H1 (cell line): Measurements from ENCODE around the gene PLEKHG4. TPM values are rescaled to one million over a fixed set of nuclear protein-coding genes. Genes with fewer than 3 reads are reported as not detected.

ENCODE experiments used
- CTCF ChIA-PET: fragments of 300-600 bp; sonication (Branson Sonifier 250); formaldehyde crosslinking; loops from one replicate; lab custom pipeline; 2021; ENCODE audit not compliant: partially characterized antibody; lab: Charles Lee
- POLR2A ChIA-PET: fragments of 300-600 bp; sonication (Branson Sonifier 250); formaldehyde crosslinking; loops from one replicate; lab custom pipeline; 2021; ENCODE audit warnings: inconsistent platforms; ENCODE audit not compliant: partially characterized antibody; lab: Charles Lee
- DNase-seq, 2 experiments: peaks; one replicate each; pipeline versions ENCODE4 v3.0.0 to v3.0.0-alpha.2; 2010 to 2022; ENCODE audit warnings: low spot score in 2 of 2, low read depth in 1 of 2, mixed read lengths in 1 of 2
- FAIRE-seq: peaks from 2 replicates; lab custom pipeline; 2011; peaks lifted over from hg19 to GRCh38; lab: Jason Lieb, UNC
- H2AFZ ChIP-seq: 2 replicates; pipeline ENCODE4 v1.8.1; 2012; ENCODE audit warnings: low read length, inconsistent platforms
- H2AK5ac ChIP-seq: 2 replicates; pipeline ENCODE4 v1.6.1; 2013; ENCODE audit warnings: low read depth, low read length
- H2BK120ac ChIP-seq: replicated peaks from 2 replicates; pipeline ENCODE3; 2013; ENCODE audit warnings: low read depth, low read length, inconsistent platforms
- H2BK12ac ChIP-seq: 2 replicates; pipeline ENCODE4 v1.6.1; 2013; ENCODE audit warnings: low read depth, low read length
- H2BK15ac ChIP-seq: 2 replicates; pipeline ENCODE4 v1.6.1; 2013; ENCODE audit warnings: low read length
- H2BK20ac ChIP-seq: 2 replicates; pipeline ENCODE4 v1.6.1; 2013; ENCODE audit warnings: low read length
- H2BK5ac ChIP-seq: 2 replicates; pipeline ENCODE4 v1.6.1; 2013; ENCODE audit warnings: low read depth, low read length
- H3K14ac ChIP-seq: 2 replicates; pipeline ENCODE4 v1.6.1; 2013; ENCODE audit warnings: inconsistent platforms; ENCODE audit not compliant: insufficient read length
- H3K18ac ChIP-seq: 2 replicates; pipeline ENCODE4 v1.6.1; 2013; ENCODE audit warnings: low read length; ENCODE audit errors: extremely low read depth
- H3K23ac ChIP-seq: 2 replicates; pipeline ENCODE4 v1.6.1; 2013; ENCODE audit warnings: inconsistent platforms; ENCODE audit not compliant: insufficient read length
- H3K23me2 ChIP-seq: 2 replicates; pipeline ENCODE4 v1.6.1; 2013; ENCODE audit warnings: low read depth, low read length
- H3K27ac ChIP-seq: 2 replicates; pipeline ENCODE4 v1.6.1; 2011; ENCODE audit warnings: low read depth, low read length, inconsistent platforms
- H3K27me3 ChIP-seq, 4 experiments: replicated peaks in 1 of 4; 1 replicate in 1 of 4; 2 replicates in 3 of 4; pipeline versions ENCODE4 v1.6.1 to v1.8.1; 2011 to 2013; ENCODE audit warnings: low read length in 3 of 4, mild to moderate bottlenecking in 3 of 4, inconsistent platforms in 2 of 4, mixed read lengths in 2 of 4, moderate library complexity in 1 of 4; ENCODE audit not compliant: control insufficient read depth in 3 of 4, insufficient read depth in 3 of 4; ENCODE audit errors: extremely low read depth in 1 of 4
- H3K36me3 ChIP-seq, 4 experiments: 2 replicates each; pipeline versions ENCODE4 v1.6.1 to v1.8.1; 2011 to 2013; ENCODE audit warnings: mild to moderate bottlenecking in 4 of 4, low read length in 3 of 4, moderate library complexity in 2 of 4, control low read depth in 1 of 4, inconsistent platforms in 1 of 4; ENCODE audit not compliant: insufficient read depth in 4 of 4, control insufficient read depth in 2 of 4
- H3K4ac ChIP-seq: replicated peaks from 2 replicates; pipeline ENCODE3; 2013; ENCODE audit warnings: low read length, low read depth, mixed read lengths, inconsistent platforms; ENCODE audit not compliant: insufficient read length
- H3K4me1 ChIP-seq, 4 experiments: replicated peaks in 1 of 4; 1 replicate in 1 of 4; 2 replicates in 3 of 4; pipeline versions ENCODE4 v1.6.1 to v1.8.1; 2011 to 2013; ENCODE audit warnings: low read length in 3 of 4, inconsistent platforms in 2 of 4, mixed read lengths in 1 of 4; ENCODE audit not compliant: insufficient read depth in 4 of 4, control insufficient read depth in 3 of 4
- H3K4me2 ChIP-seq, 2 experiments: 2 replicates each; pipeline versions ENCODE4 v1.6.1 to v1.8.1; 2011 to 2013; ENCODE audit warnings: low read depth in 2 of 2, low read length in 2 of 2, control low read depth in 1 of 2, inconsistent platforms in 1 of 2, mild to moderate bottlenecking in 1 of 2; ENCODE audit not compliant: insufficient read depth in 1 of 2
- H3K4me3 ChIP-seq, 4 experiments: fragments of 200-600, 300-600 bp in 1 of 4; sonication (generic), shearing (Covaris generic), sonication (Bioruptor Twin) in 1 of 4; 2 replicates each; pipeline versions ENCODE4 v1.5.1 to v1.8.1; 2011 to 2016; ENCODE audit warnings: low read length in 4 of 4, low read depth in 3 of 4, control low read depth in 2 of 4, inconsistent platforms in 2 of 4, mild to moderate bottlenecking in 2 of 4, mixed read lengths in 1 of 4, moderate library complexity in 1 of 4; ENCODE audit not compliant: insufficient read depth in 2 of 4; ENCODE audit errors: extremely low read depth in 1 of 4
- H3K56ac ChIP-seq: replicated peaks from 2 replicates; pipeline ENCODE3; 2013; ENCODE audit warnings: low read depth, mild to moderate bottlenecking, mixed read lengths, low read length, inconsistent platforms; ENCODE audit not compliant: insufficient read length
- H3K79me1 ChIP-seq: 2 replicates; pipeline ENCODE4 v1.6.1; 2013; ENCODE audit warnings: low read depth, low read length, control low read depth
- H3K79me2 ChIP-seq, 2 experiments: 2 replicates each; pipeline versions ENCODE4 v1.6.1 to v1.8.1; 2012 to 2013; ENCODE audit warnings: low read length in 2 of 2, mild to moderate bottlenecking in 2 of 2, inconsistent platforms in 1 of 2; ENCODE audit not compliant: insufficient read depth in 2 of 2, control insufficient read depth in 1 of 2
- H3K9ac ChIP-seq, 4 experiments: replicated peaks in 1 of 4; 1 replicate in 1 of 4; 2 replicates in 3 of 4; pipeline versions ENCODE4 v1.6.1 to v1.8.1; 2011 to 2013; ENCODE audit warnings: low read depth in 3 of 4, low read length in 3 of 4, control low read depth in 2 of 4, mild to moderate bottlenecking in 2 of 4, moderate library complexity in 2 of 4, inconsistent platforms in 1 of 4; ENCODE audit errors: extremely low read depth in 1 of 4
- H3K9me3 ChIP-seq, 2 experiments: 2 replicates each; pipeline versions ENCODE4 v1.6.1 to v1.8.1; 2012 to 2013; ENCODE audit warnings: mild to moderate bottlenecking in 2 of 2, moderate library complexity in 2 of 2, control low read depth in 1 of 2, inconsistent platforms in 1 of 2, low read depth in 1 of 2, low read length in 1 of 2, mixed read lengths in 1 of 2; ENCODE audit not compliant: insufficient read depth in 2 of 2
- H4K20me1 ChIP-seq, 2 experiments: replicated peaks in 1 of 2; 2 replicates each; pipeline versions ENCODE3 to v1.8.1; 2011 to 2013; ENCODE audit warnings: inconsistent platforms in 2 of 2, low read length in 2 of 2, mild to moderate bottlenecking in 1 of 2; ENCODE audit not compliant: insufficient read depth in 2 of 2, control insufficient read depth in 1 of 2
- H4K5ac ChIP-seq: 2 replicates; pipeline ENCODE4 v1.6.1; 2013; ENCODE audit warnings: low read length, low read depth, mixed read lengths, inconsistent platforms; ENCODE audit not compliant: insufficient read length
- H4K8ac ChIP-seq: 2 replicates; pipeline ENCODE4 v1.8.0; 2013; ENCODE audit warnings: mild to moderate bottlenecking, moderate library complexity, low read length, inconsistent platforms; ENCODE audit not compliant: insufficient read depth; ENCODE audit errors: extremely low read depth
- H4K91ac ChIP-seq: replicated peaks from 2 replicates; pipeline ENCODE3; 2013; ENCODE audit warnings: low read length, mixed read lengths, inconsistent platforms; ENCODE audit not compliant: insufficient read length
- RAD21 ChIP-seq, 2 experiments: IDR thresholded peaks in 1 of 2; conservative IDR thresholded peaks in 1 of 2; 2 replicates each; pipeline ENCODE4 v1.6.1; 2011; ENCODE audit warnings: low read depth in 2 of 2, low read length in 2 of 2, improper control_type of control experiment in 1 of 2, inconsistent platforms in 1 of 2, mild to moderate bottlenecking in 1 of 2, moderate library complexity in 1 of 2
- WGBS, 2 experiments: shearing (Covaris generic) in 1 of 2; methylation state at CpG; one replicate each; pipeline versions ENCODE4 v1.1.6 to v1.1.7; 2013 to 2015; ENCODE audit warnings: low lambda C conversion rate in 2 of 2, mixed read lengths in 2 of 2, inconsistent platforms in 1 of 2, low coverage in 1 of 2, missing lambda C conversion rate in 1 of 2; ENCODE audit not compliant: insufficient replicate concordance in 2 of 2, insufficient coverage in 1 of 2, insufficient read length in 1 of 2; ENCODE audit errors: extremely low coverage in 1 of 2, missing lambda C conversion rate in 1 of 2; 5-methylcytosine and 5-hydroxymethylcytosine counted together
- polyA plus RNA-seq, 7 experiments: library from polyadenylated mRNA; depleted of rRNA in 3 of 7; stranded (reverse) in 5 of 7; unstranded in 2 of 7; fragments of >200 nt in 5 of 7; fragments of 200-250 nt in 2 of 7; gene quantifications; 1 replicate in 5 of 7; 2 replicates in 1 of 7; 4 replicates in 1 of 7; pipeline versions ENCODE4 v1.2.1 to v1.2.3, GENCODE V29; 2011 to 2013; ENCODE audit warnings: missing spikeins in 2 of 7, mixed read lengths in 2 of 7
- total RNA-seq: library from RNA; stranded (reverse); fragmentation: NEBNext Ultra II Directional; extraction: Animal tissue kit (Norgen Biotek cat#: 25700); gene quantifications from 2 replicates; pipeline ENCODE4 v1.2.1, GENCODE V29; 2021
- TF ChIP-seq, protein P1 (sequence below), 3 experiments: IDR thresholded peaks; 1 replicate in 2 of 3; 2 replicates in 1 of 3; pipeline versions ENCODE4 v1.5.1 to v1.6.1; 2011; ENCODE audit warnings: low read length in 3 of 3, mild to moderate bottlenecking in 3 of 3, inconsistent platforms in 2 of 3, low read depth in 1 of 3, moderate library complexity in 1 of 3; ENCODE audit not compliant: insufficient read depth in 1 of 3; ENCODE audit errors: control extremely low read depth in 1 of 3

Gene PLEKHG4
- total and polyA plus RNA-seq, 2 of the 8 experiments (the other 6 are each of a cell fraction or from before 2014, with no cell fraction given) = 7.7 to 11.1 TPM

DNA sequence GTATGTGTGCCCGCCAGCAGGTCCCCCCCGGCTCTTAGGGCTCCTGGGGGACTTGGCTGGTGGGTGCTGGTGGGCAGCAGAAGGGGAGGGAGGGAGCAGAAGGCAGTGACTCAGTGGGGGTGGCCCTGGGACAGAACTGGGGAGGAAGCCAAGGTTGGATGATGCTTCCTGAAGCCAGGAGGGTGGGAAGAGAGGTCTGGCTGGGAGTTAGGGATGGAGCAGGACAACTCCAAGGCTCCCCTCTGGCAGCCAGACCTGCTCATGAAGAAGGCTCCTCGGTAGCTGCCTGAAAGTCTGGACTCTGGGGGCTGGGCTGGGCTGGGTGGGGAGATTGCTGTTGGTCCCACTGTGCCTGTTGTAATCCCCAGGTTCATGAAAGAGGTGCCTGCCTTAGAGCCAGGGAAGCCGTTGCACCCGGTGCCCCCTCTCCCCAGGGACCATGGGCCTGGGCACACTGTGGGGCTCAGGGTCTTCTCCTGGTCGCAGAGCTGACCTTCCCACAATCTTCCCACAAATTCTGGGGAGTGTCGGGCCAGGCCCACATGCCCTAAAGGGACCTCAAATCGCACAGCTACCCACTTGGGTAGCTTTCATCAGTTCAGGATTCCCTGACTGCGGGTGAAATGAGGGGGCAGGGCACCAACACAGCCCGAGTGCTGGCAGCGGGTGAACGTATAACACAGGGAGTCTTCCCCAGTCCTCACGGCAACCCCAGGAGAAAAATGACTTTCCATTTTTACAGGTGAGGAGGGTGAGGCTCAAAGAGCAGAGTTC lies 1.1 kb upstream of the PLEKHG4 start:
- H3K27ac ChIP-seq = no peak overlapping the region
- peaks cover 0 to 15% (median 12%) of the 10 kb centered on the region in 4 experiments; a peak in 5 of 7 replicates for H3K27me3 ChIP-seq
- H2BK5ac ChIP-seq = no peak overlapping the region
- H2AK5ac ChIP-seq = no peak overlapping the region; the same call in 1 of the 2 replicates
- H2BK20ac ChIP-seq = no peak overlapping the region
- H2BK120ac ChIP-seq = no peak overlapping the region
- H4K8ac ChIP-seq = no peak overlapping the region; the same call in 1 of the 2 replicates
- no peak overlapping the region for H3K18ac ChIP-seq
- POLR2A ChIA-PET = interaction anchor here (0.9 to 1.2 kb wide), 2 partner anchors 12 to 32 kb away, joined by 4 read pairs; no protein-coding TSS in a partner anchor
- no peak overlapping the region for H3K9ac ChIP-seq
- no peak for DNase-seq
- no peaks in the 10 kb centered on the region for H3K36me3 ChIP-seq
- H3K79me1 ChIP-seq = no peaks in the 10 kb centered on the region
- FAIRE-seq = no peak
- peak overlapping the region; percentile 37 to 70 (median 44) for H3K4me3 ChIP-seq
- H2AFZ ChIP-seq = no peak overlapping the region
- peak overlapping the region; percentile 40 to 91 for H3K4me2 ChIP-seq
- H4K91ac ChIP-seq = no peak overlapping the region
- H4K20me1 ChIP-seq = no peaks in the 10 kb centered on the region
- peaks cover 4% of the 10 kb centered on the region; the same call in 1 of the 2 replicates for H3K23me2 ChIP-seq
- 59% methylated on average over 13 of the region's 13 CpGs; no CpG with 5 or more reads in 1 of the 2 experiments for WGBS, 2 experiments
- H3K23ac ChIP-seq = no peak overlapping the region
- no peaks in the 10 kb centered on the region for H3K79me2 ChIP-seq
- no peak overlapping the region for H3K14ac ChIP-seq
- no peak overlapping the region for H3K4ac ChIP-seq
- no peak overlapping the region for H4K5ac ChIP-seq
- H3K56ac ChIP-seq = no peak overlapping the region
- CTCF ChIA-PET = interaction anchor here (0.9 to 3.1 kb wide), 20 partner anchors 7 to 123 kb away, joined by 3 to 27 read pairs (median 4); partner anchors contain the start of gene TMEM208
- H2BK15ac ChIP-seq = no peak overlapping the region
- no peaks in the 10 kb centered on the region for H3K9me3 ChIP-seq
- H2BK12ac ChIP-seq = no peak overlapping the region
- H3K4me1 ChIP-seq = no peaks in the 10 kb centered on the region
- TF ChIP-seq, protein P1, sequence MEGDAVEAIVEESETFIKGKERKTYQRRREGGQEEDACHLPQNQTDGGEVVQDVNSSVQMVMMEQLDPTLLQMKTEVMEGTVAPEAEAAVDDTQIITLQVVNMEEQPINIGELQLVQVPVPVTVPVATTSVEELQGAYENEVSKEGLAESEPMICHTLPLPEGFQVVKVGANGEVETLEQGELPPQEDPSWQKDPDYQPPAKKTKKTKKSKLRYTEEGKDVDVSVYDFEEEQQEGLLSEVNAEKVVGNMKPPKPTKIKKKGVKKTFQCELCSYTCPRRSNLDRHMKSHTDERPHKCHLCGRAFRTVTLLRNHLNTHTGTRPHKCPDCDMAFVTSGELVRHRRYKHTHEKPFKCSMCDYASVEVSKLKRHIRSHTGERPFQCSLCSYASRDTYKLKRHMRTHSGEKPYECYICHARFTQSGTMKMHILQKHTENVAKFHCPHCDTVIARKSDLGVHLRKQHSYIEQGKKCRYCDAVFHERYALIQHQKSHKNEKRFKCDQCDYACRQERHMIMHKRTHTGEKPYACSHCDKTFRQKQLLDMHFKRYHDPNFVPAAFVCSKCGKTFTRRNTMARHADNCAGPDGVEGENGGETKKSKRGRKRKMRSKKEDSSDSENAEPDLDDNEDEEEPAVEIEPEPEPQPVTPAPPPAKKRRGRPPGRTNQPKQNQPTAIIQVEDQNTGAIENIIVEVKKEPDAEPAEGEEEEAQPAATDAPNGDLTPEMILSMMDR (IDR thresholded peaks at IDR 0.05; ENCODE audit: control extremely low read depth in 1 of 3, insufficient read depth in 1 of 3, low read depth in 1 of 3, low read length in 3 of 3) = peak in 1 of 3 experiments; percentile 67; a peak in 1 of 4 replicates
- TF ChIP-seq RAD21 (IDR thresholded peaks at IDR 0.05 in 1 of 2, conservative IDR thresholded peaks at IDR 0.05 in 1 of 2; ENCODE audit: low read depth in 2 of 2, low read length in 2 of 2) = peak in 1 of 2 experiments; percentile 61; a peak in 1 of 4 replicates
